SK-N-SH treated with all-trans-retinoic acid at 6 μM for 48 hours (cell line): Measurements from ENCODE around the gene INSIG2.

Experiments
- ARNTL ChIP-seq: fragments of 450-650 bp; formaldehyde crosslinking; IDR thresholded peaks from 2 replicates; pipeline ENCODE4 v1.5.0; 2020; ENCODE audit warnings: low read depth, mild to moderate bottlenecking, moderate library complexity, borderline replicate concordance
- ISL1 ChIP-seq: fragments of 250-450 bp; sonication (Bioruptor Pico); IDR thresholded peaks from 2 replicates; pipeline ENCODE4 v2.1.2; 2022; ENCODE audit warnings: mild to moderate bottlenecking, moderate library complexity
- PPARA ChIP-seq: fragments of 250-450 bp; sonication (Bioruptor Pico); IDR thresholded peaks from 2 replicates; pipeline ENCODE4 v1.5.0; 2020; ENCODE audit warnings: mild to moderate bottlenecking, borderline replicate concordance
- ZFP3 ChIP-seq: fragments of 250-450 bp; sonication (Bioruptor Pico); IDR thresholded peaks from 2 replicates; pipeline ENCODE4 v1.5.0; 2020; ENCODE audit warnings: mild to moderate bottlenecking, moderate library complexity
- TF ChIP-seq, protein P1 (sequence below): fragments of 250-450 bp; sonication (Bioruptor Pico); IDR thresholded peaks from 2 replicates; pipeline ENCODE4 v1.8.0; 2020; ENCODE audit warnings: mild to moderate bottlenecking, moderate library complexity, borderline replicate concordance

DNA sequence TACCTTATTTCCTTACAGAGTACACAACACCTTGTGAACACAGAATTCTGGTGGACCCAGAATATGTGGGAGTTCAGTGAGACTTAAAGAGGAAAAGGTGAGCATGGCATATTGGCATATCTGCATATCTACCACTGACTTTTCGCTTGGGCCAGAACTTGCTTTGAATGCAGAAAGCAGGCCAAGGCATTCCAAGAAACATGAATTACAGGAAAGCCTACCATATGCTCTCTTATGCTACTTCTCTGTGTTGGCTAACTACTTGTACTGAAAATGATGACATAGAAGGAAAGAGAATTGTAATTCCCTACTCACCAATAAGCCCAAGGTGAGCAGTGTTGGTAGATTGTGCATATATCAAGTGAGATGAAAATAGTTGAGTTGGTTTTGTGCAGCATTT is 43.0 kb upstream of the INSIG2 start:
- TF ChIP-seq ZFP3 (CRISPR knock-in tag) (no peak), ISL1 (CRISPR knock-in tag) (no peak), ARNTL (CRISPR knock-in tag) (no peak), PPARA (no peak)
- TF ChIP-seq, protein P1, sequence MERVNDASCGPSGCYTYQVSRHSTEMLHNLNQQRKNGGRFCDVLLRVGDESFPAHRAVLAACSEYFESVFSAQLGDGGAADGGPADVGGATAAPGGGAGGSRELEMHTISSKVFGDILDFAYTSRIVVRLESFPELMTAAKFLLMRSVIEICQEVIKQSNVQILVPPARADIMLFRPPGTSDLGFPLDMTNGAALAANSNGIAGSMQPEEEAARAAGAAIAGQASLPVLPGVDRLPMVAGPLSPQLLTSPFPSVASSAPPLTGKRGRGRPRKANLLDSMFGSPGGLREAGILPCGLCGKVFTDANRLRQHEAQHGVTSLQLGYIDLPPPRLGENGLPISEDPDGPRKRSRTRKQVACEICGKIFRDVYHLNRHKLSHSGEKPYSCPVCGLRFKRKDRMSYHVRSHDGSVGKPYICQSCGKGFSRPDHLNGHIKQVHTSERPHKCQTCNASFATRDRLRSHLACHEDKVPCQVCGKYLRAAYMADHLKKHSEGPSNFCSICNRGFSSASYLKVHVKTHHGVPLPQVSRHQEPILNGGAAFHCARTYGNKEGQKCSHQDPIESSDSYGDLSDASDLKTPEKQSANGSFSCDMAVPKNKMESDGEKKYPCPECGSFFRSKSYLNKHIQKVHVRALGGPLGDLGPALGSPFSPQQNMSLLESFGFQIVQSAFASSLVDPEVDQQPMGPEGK = no peak
